ENCODE data around the gene ELAVL1. TPM values are rescaled to one million over a fixed set of nuclear protein-coding genes. Genes with fewer than 3 reads are reported as not detected.

Gene ELAVL1
- total and polyA plus RNA-seq, 9 of the 15 experiments (the other 6 are each of a cell fraction or from before 2014, with no cell fraction given), result 4.3 to 172 (median 69.2) TPM

- TF ChIP-seq, protein P1, sequence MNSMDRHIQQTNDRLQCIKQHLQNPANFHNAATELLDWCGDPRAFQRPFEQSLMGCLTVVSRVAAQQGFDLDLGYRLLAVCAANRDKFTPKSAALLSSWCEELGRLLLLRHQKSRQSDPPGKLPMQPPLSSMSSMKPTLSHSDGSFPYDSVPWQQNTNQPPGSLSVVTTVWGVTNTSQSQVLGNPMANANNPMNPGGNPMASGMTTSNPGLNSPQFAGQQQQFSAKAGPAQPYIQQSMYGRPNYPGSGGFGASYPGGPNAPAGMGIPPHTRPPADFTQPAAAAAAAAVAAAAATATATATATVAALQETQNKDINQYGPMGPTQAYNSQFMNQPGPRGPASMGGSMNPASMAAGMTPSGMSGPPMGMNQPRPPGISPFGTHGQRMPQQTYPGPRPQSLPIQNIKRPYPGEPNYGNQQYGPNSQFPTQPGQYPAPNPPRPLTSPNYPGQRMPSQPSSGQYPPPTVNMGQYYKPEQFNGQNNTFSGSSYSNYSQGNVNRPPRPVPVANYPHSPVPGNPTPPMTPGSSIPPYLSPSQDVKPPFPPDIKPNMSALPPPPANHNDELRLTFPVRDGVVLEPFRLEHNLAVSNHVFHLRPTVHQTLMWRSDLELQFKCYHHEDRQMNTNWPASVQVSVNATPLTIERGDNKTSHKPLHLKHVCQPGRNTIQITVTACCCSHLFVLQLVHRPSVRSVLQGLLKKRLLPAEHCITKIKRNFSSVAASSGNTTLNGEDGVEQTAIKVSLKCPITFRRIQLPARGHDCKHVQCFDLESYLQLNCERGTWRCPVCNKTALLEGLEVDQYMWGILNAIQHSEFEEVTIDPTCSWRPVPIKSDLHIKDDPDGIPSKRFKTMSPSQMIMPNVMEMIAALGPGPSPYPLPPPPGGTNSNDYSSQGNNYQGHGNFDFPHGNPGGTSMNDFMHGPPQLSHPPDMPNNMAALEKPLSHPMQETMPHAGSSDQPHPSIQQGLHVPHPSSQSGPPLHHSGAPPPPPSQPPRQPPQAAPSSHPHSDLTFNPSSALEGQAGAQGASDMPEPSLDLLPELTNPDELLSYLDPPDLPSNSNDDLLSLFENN (IDR thresholded peaks at IDR 0.05; ENCODE audit: low read depth in 2 of 2, low read length in 2 of 2), result no peak
- TF ChIP-seq KDM1A (IDR thresholded peaks at IDR 0.05), result no peak
- TF ChIP-seq, protein P2, sequence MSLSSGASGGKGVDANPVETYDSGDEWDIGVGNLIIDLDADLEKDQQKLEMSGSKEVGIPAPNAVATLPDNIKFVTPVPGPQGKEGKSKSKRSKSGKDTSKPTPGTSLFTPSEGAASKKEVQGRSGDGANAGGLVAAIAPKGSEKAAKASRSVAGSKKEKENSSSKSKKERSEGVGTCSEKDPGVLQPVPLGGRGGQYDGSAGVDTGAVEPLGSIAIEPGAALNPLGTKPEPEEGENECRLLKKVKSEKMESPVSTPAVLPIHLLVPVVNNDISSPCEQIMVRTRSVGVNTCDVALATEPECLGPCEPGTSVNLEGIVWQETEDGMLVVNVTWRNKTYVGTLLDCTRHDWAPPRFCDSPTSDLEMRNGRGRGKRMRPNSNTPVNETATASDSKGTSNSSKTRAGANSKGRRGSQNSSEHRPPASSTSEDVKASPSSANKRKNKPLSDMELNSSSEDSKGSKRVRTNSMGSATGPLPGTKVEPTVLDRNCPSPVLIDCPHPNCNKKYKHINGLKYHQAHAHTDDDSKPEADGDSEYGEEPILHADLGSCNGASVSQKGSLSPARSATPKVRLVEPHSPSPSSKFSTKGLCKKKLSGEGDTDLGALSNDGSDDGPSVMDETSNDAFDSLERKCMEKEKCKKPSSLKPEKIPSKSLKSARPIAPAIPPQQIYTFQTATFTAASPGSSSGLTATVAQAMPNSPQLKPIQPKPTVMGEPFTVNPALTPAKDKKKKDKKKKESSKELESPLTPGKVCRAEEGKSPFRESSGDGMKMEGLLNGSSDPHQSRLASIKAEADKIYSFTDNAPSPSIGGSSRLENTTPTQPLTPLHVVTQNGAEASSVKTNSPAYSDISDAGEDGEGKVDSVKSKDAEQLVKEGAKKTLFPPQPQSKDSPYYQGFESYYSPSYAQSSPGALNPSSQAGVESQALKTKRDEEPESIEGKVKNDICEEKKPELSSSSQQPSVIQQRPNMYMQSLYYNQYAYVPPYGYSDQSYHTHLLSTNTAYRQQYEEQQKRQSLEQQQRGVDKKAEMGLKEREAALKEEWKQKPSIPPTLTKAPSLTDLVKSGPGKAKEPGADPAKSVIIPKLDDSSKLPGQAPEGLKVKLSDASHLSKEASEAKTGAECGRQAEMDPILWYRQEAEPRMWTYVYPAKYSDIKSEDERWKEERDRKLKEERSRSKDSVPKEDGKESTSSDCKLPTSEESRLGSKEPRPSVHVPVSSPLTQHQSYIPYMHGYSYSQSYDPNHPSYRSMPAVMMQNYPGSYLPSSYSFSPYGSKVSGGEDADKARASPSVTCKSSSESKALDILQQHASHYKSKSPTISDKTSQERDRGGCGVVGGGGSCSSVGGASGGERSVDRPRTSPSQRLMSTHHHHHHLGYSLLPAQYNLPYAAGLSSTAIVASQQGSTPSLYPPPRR (CRISPR knock-in tag; IDR thresholded peaks at IDR 0.05; ENCODE audit: borderline replicate concordance), result no peak
- no peak for TF ChIP-seq KLF10 (CRISPR knock-in tag; IDR thresholded peaks at IDR 0.05)
- peak; percentile 64 for TF ChIP-seq L3MBTL2 (IDR thresholded peaks at IDR 0.05)
- no peak for TF ChIP-seq MCM5 (IDR thresholded peaks at IDR 0.05; ENCODE audit: low read depth)
- no peak for TF ChIP-seq ZHX1 (conservative IDR thresholded peaks at IDR 0.05; ENCODE audit: low read length)
- no peak for TF ChIP-seq NR2C2 (CRISPR knock-in tag; IDR thresholded peaks at IDR 0.05)
- TF ChIP-seq NR2C2 (tag; IDR thresholded peaks at IDR 0.05), result peak; percentile 81
- peak; percentile 56; the same call in 1 of the 2 replicates for TF ChIP-seq KLF13 (tag; IDR thresholded peaks at IDR 0.05; ENCODE audit: borderline replicate concordance, low read depth)
- TF ChIP-seq HDAC6 (IDR thresholded peaks at IDR 0.05; ENCODE audit: low read depth, low read length), result no peak
- TF ChIP-seq, protein P3, sequence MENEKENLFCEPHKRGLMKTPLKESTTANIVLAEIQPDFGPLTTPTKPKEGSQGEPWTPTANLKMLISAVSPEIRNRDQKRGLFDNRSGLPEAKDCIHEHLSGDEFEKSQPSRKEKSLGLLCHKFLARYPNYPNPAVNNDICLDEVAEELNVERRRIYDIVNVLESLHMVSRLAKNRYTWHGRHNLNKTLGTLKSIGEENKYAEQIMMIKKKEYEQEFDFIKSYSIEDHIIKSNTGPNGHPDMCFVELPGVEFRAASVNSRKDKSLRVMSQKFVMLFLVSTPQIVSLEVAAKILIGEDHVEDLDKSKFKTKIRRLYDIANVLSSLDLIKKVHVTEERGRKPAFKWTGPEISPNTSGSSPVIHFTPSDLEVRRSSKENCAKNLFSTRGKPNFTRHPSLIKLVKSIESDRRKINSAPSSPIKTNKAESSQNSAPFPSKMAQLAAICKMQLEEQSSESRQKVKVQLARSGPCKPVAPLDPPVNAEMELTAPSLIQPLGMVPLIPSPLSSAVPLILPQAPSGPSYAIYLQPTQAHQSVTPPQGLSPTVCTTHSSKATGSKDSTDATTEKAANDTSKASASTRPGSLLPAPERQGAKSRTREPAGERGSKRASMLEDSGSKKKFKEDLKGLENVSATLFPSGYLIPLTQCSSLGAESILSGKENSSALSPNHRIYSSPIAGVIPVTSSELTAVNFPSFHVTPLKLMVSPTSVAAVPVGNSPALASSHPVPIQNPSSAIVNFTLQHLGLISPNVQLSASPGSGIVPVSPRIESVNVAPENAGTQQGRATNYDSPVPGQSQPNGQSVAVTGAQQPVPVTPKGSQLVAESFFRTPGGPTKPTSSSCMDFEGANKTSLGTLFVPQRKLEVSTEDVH (IDR thresholded peaks at IDR 0.05; ENCODE audit: low read depth, partially characterized antibody), result no peak
Measured at GRCh38 chr19:7919610-7920518, 85.6 kb downstream of the ELAVL1 start, which contains the start of gene SNAPC2 (continued).
